ENCODE data around the gene YDJC.

The YDJC gene

DNA sequence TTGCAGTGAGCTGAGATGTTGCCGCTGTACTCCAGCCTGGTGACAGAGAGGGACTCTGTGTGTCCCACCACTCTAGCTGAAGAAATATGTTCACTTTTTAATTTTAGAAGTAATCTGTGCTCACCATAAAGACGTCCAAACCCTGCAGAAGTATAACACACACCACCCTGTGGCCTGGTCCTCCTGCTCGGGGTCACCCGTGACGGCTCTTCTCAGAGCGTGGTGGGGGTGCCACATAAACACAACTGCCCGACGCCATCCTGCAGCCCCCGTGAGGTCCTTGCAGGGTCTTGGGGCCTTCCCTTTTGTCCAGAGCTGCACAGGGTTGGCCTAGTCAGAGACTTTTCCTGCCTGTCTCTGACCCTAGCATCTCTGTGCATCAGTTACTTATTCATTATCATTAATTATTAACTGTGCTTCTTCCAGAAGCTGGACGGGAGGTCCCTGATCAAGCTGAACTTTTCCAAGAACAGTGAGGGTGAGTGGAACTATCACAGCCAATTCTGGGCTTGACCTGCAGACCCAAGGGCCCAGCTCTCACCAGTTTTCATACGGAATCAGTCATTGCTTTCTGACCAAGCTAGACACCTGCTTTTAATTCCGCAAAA, 44.9 kb upstream of the YDJC start:
- no peak overlapping the region for H2AFZ ChIP-seq (ENCODE audit: insufficient read depth, low read length, poor library complexity)
- H3K14ac ChIP-seq (ENCODE audit: low read length), result no peak overlapping the region
- no peak overlapping the region for H3K4me3 ChIP-seq (ENCODE audit: low read depth, low read length)
- H3K9me3 ChIP-seq (ENCODE audit: insufficient read depth, low read depth, low read length), result peaks cover 4% of the 10 kb centered on the region
- H3K27ac ChIP-seq (ENCODE audit: low read depth, low read length), result no peak overlapping the region
- H3K23ac ChIP-seq (ENCODE audit: low read length), result no peak overlapping the region
- H3K4ac ChIP-seq (ENCODE audit: low read depth, low read length), result no peak overlapping the region
- WGBS (ENCODE audit: extremely low coverage, insufficient coverage, insufficient read length), result no CpG with 5 or more reads among the region's 12 CpGs
- H2BK5ac ChIP-seq (ENCODE audit: low read depth, low read length, poor library complexity), result no peak overlapping the region
- no peak for DNase-seq
- peak overlapping the region; percentile 44 for H3K9ac ChIP-seq (ENCODE audit: low read length)
- no peak overlapping the region for H3K18ac ChIP-seq (ENCODE audit: low read length)
- no peak overlapping the region for H2AK5ac ChIP-seq (ENCODE audit: low read length)
- no peak overlapping the region for H2BK120ac ChIP-seq (ENCODE audit: insufficient read depth, low read length, poor library complexity)
- no peak overlapping the region for H2BK12ac ChIP-seq (ENCODE audit: low read length)
- H4K8ac ChIP-seq (ENCODE audit: low read depth, low read length), result no peak overlapping the region
- H3K27me3 ChIP-seq (ENCODE audit: insufficient read depth, low read length), result no peaks in the 10 kb centered on the region
- no peaks in the 10 kb centered on the region for H3K79me2 ChIP-seq (ENCODE audit: control insufficient read depth, insufficient read depth, low read length, poor library complexity)
- no peaks in the 10 kb centered on the region for H3K79me1 ChIP-seq (ENCODE audit: low read length)
- no peaks in the 10 kb centered on the region for H3K4me1 ChIP-seq (ENCODE audit: control insufficient read depth in 1 of 2, insufficient read depth in 2 of 2, low read length in 2 of 2)
- H3K4me2 ChIP-seq (ENCODE audit: low read length), result no peak overlapping the region
- no peak overlapping the region for H4K91ac ChIP-seq (ENCODE audit: low read depth, low read length)
- peaks cover 52 to 56% of the 10 kb centered on the region in 2 experiments for H3K36me3 ChIP-seq (ENCODE audit: control insufficient read depth in 1 of 2, insufficient read depth in 2 of 2, low read length in 2 of 2)
- no peak overlapping the region for H4K12ac ChIP-seq (ENCODE audit: low read depth, low read length)

DNA sequence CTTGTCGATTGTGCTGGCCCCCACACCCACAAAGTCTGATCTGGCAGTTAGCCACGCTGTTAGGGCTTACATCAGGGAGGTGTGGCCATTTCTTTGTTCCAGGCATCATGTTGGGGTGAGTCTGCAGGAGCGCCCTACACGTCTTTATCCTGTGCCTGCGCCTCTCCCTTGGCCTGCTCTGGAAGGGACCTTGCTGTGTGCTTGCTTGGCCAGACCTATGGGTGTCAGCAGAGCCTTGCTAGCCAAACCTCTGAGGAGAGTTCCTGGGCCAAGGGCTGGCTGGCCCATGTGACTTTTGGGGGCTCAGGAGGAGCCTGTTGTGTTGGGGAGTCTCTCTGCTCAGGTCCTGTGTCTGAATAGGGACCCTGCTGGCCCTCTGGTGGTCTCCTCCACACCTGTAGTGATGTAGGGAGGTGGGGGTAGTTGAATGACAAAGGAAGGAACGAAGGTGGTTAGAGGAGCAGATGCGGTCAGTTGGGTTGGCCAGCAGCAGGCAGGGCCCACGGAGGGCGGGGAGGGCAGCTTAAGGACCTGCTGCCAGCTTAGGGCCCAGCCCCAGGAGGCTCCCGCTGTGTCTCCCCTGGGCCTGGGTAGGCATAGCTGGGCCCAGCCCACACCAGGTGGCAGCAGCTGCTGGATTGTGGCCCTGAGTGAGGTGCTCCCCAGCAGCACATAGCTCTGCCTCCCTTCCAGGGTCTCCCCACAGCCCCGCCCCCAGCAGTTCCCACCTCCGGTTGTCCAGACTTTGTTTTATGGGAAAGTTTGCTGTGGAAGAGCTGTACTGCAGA, 43.9 kb upstream of the YDJC start:
- WGBS (ENCODE audit: extremely low coverage, insufficient coverage, insufficient read length), result no CpG with 5 or more reads among the region's 12 CpGs
- Histone ChIP-seq H3K79me2 (ENCODE audit: control insufficient read depth, insufficient read depth, low read length, poor library complexity) (no peaks in the 10 kb centered on the region), H4K91ac (ENCODE audit: low read depth, low read length) (no peak overlapping the region), H2BK12ac (ENCODE audit: low read length) (no peak overlapping the region), H4K12ac (ENCODE audit: low read depth, low read length) (no peak overlapping the region), H3K9me3 (ENCODE audit: insufficient read depth, low read depth, low read length) (peaks cover 4% of the 10 kb centered on the region), H2BK120ac (ENCODE audit: insufficient read depth, low read length, poor library complexity) (no peak overlapping the region), H3K4ac (ENCODE audit: low read depth, low read length) (no peak overlapping the region), H2AK5ac (ENCODE audit: low read length) (no peak overlapping the region), H3K18ac (ENCODE audit: low read length) (no peak overlapping the region), H3K23ac (ENCODE audit: low read length) (no peak overlapping the region), H3K27ac (ENCODE audit: low read depth, low read length) (no peak overlapping the region), H3K9ac (ENCODE audit: low read length) (no peak overlapping the region), H3K4me1 (ENCODE audit: control insufficient read depth in 1 of 2, insufficient read depth in 2 of 2, low read length in 2 of 2) (no peaks in the 10 kb centered on the region), H3K79me1 (ENCODE audit: low read length) (no peaks in the 10 kb centered on the region), H3K36me3 (ENCODE audit: control insufficient read depth in 1 of 2, insufficient read depth in 2 of 2, low read length in 2 of 2) (peaks cover 52 to 56% of the 10 kb centered on the region in 2 experiments), H3K14ac (ENCODE audit: low read length) (no peak overlapping the region), H3K27me3 (ENCODE audit: insufficient read depth, low read length) (no peaks in the 10 kb centered on the region), H3K4me3 (ENCODE audit: low read depth, low read length) (no peak overlapping the region), H2BK5ac (ENCODE audit: low read depth, low read length, poor library complexity) (no peak overlapping the region), H3K4me2 (ENCODE audit: low read length) (no peak overlapping the region), H4K8ac (ENCODE audit: low read depth, low read length) (no peak overlapping the region), H2AFZ (ENCODE audit: insufficient read depth, low read length, poor library complexity) (no peak overlapping the region)
- no peak for DNase-seq

DNA sequence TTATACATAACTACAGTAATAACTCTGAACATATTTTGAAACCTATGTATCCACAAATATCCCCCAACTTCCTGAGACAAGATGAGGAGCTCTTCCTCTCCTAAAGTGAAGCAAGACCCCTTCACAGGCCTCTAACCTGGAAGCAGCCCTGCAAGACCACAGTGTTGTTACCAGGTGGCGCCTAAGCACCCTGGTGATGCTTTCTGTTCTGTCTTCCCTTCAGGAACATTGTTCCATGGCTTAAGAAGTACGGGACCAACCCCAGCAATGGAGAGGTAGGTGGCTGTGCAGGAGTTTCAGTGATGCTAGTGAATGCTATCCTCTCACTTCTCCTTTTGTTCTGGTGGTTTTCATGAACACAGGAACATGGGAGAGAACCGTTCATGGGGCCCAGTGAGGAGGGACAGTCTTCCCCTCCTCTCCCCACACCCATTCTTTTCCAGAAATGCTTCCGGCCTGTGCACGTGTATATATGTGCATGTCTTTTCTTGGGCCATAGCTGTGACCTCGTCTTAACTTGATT, 42.3 kb upstream of the YDJC start:
- H3K4me2 ChIP-seq (ENCODE audit: low read length), result no peak overlapping the region
- H3K23ac ChIP-seq (ENCODE audit: low read length), result no peak overlapping the region
- no CpG with 5 or more reads among the region's 6 CpGs for WGBS (ENCODE audit: extremely low coverage, insufficient coverage, insufficient read length)
- H2BK12ac ChIP-seq (ENCODE audit: low read length), result no peak overlapping the region
- H3K79me1 ChIP-seq (ENCODE audit: low read length), result no peaks in the 10 kb centered on the region
- H3K36me3 ChIP-seq (ENCODE audit: control insufficient read depth in 1 of 2, insufficient read depth in 2 of 2, low read length in 2 of 2), result peaks cover 49 to 51% of the 10 kb centered on the region in 2 experiments
- no peaks in the 10 kb centered on the region for H3K27me3 ChIP-seq (ENCODE audit: insufficient read depth, low read length)
- no peak overlapping the region for H2AFZ ChIP-seq (ENCODE audit: insufficient read depth, low read length, poor library complexity)
- no peak overlapping the region for H4K8ac ChIP-seq (ENCODE audit: low read depth, low read length)
- no peak overlapping the region for H3K27ac ChIP-seq (ENCODE audit: low read depth, low read length)
- no peaks in the 10 kb centered on the region for H3K4me1 ChIP-seq (ENCODE audit: control insufficient read depth in 1 of 2, insufficient read depth in 2 of 2, low read length in 2 of 2)
- no peak overlapping the region for H2AK5ac ChIP-seq (ENCODE audit: low read length)
- DNase-seq, result no peak
- no peak overlapping the region for H3K4me3 ChIP-seq (ENCODE audit: low read depth, low read length)
- no peak overlapping the region for H3K14ac ChIP-seq (ENCODE audit: low read length)
- no peak overlapping the region for H4K12ac ChIP-seq (ENCODE audit: low read depth, low read length)
- peaks cover 4% of the 10 kb centered on the region for H3K9me3 ChIP-seq (ENCODE audit: insufficient read depth, low read depth, low read length)
- H3K4ac ChIP-seq (ENCODE audit: low read depth, low read length), result no peak overlapping the region
- no peak overlapping the region for H2BK5ac ChIP-seq (ENCODE audit: low read depth, low read length, poor library complexity)
- H3K79me2 ChIP-seq (ENCODE audit: control insufficient read depth, insufficient read depth, low read length, poor library complexity), result no peaks in the 10 kb centered on the region
- no peak overlapping the region for H3K18ac ChIP-seq (ENCODE audit: low read length)
- H2BK120ac ChIP-seq (ENCODE audit: insufficient read depth, low read length, poor library complexity), result no peak overlapping the region
- H4K91ac ChIP-seq (ENCODE audit: low read depth, low read length), result no peak overlapping the region
- no peak overlapping the region for H3K9ac ChIP-seq (ENCODE audit: low read length)

DNA sequence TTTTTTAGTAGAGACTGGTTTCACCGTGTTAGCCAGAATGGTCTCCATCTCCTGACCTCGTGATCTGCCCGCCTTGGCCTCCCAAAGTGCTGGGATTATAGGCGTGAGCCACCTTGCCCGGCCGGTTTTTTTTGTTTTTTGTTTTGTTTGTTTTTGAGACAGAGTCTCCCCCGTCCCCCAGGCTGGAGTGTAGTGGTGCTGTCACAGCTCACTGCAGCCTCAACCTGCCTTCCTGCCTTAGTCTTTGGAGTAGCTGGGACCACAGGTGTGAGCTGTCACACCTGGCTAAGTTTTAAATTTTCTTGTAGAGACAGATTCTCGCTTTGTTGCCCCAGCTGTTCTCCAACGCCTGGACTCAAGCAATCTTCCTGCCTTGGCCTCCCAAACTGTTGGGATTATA, 39.2 kb upstream of the YDJC start:
- Histone ChIP-seq H3K27ac (ENCODE audit: low read depth, low read length) (no peak overlapping the region), H3K79me1 (ENCODE audit: low read length) (peaks cover 8% of the 10 kb centered on the region), H2BK120ac (ENCODE audit: insufficient read depth, low read length, poor library complexity) (no peak overlapping the region), H2BK5ac (ENCODE audit: low read depth, low read length, poor library complexity) (no peak overlapping the region), H3K14ac (ENCODE audit: low read length) (no peak overlapping the region), H3K18ac (ENCODE audit: low read length) (no peak overlapping the region), H3K23ac (ENCODE audit: low read length) (no peak overlapping the region), H3K4me3 (ENCODE audit: low read depth, low read length) (no peak overlapping the region), H3K4me1 (ENCODE audit: control insufficient read depth in 1 of 2, insufficient read depth in 2 of 2, low read length in 2 of 2) (peaks cover 2 to 3% of the 10 kb centered on the region in 2 experiments), H2BK12ac (ENCODE audit: low read length) (no peak overlapping the region), H3K27me3 (ENCODE audit: insufficient read depth, low read length) (no peaks in the 10 kb centered on the region), H4K12ac (ENCODE audit: low read depth, low read length) (no peak overlapping the region), H3K9ac (ENCODE audit: low read length) (no peak overlapping the region), H3K9me3 (ENCODE audit: insufficient read depth, low read depth, low read length) (no peaks in the 10 kb centered on the region), H3K36me3 (ENCODE audit: control insufficient read depth in 1 of 2, insufficient read depth in 2 of 2, low read length in 2 of 2) (peaks cover 31 to 33% of the 10 kb centered on the region in 2 experiments), H3K4ac (ENCODE audit: low read depth, low read length) (no peak overlapping the region), H2AK5ac (ENCODE audit: low read length) (no peak overlapping the region), H3K79me2 (ENCODE audit: control insufficient read depth, insufficient read depth, low read length, poor library complexity) (no peaks in the 10 kb centered on the region), H4K8ac (ENCODE audit: low read depth, low read length) (no peak overlapping the region), H4K91ac (ENCODE audit: low read depth, low read length) (no peak overlapping the region), H3K4me2 (ENCODE audit: low read length) (no peak overlapping the region), H2AFZ (ENCODE audit: insufficient read depth, low read length, poor library complexity) (no peak overlapping the region)
- peak; percentile 66 to 78 for DNase-seq
- no CpG with 5 or more reads among the region's 9 CpGs for WGBS (ENCODE audit: extremely low coverage, insufficient coverage, insufficient read length)
